K562 (cell line): Measurements from ENCODE around the gene MEF2C. TPM values are rescaled to one million over a fixed set of nuclear protein-coding genes. Genes with fewer than 3 reads are reported as not detected.

Experiments
- ATAC-seq: fragments of 200-7000 bp; cut with Tn5 transposase; 3 replicates; pipeline ENCODE4 v1.9.1; 2020; ENCODE audit warnings: moderate library complexity
- BruUV-seq: library from RNA; stranded (reverse); fragments of 400-500 nt; replicated peaks from 2 replicates; lab custom pipeline; 2021; lab: Mats Ljungman, UMichigan
- CTCF ChIA-PET: fragments of 300-600 bp; formaldehyde crosslinking; extraction: SDS; loops from one replicate; lab custom pipeline; 2021; ENCODE audit warnings: low intra/inter-chr PET ratio; lab: Yijun Ruan, JAX
- POLR2A ChIA-PET: fragments of 300-600, 350-650 bp; sonication (Branson Sonifier 250); formaldehyde crosslinking; extraction: SDS; loops from one replicate; lab custom pipeline; 2021; ENCODE audit warnings: antibody characterized with exemption, inconsistent platforms; lab: Yijun Ruan, JAX
- DNase-seq, 4 experiments: peaks; one replicate each; pipeline versions ENCODE4 v3.0.0 to v3.0.0-alpha.2; 2011 to 2018; ENCODE audit warnings: low spot score in 3 of 4, mixed read lengths in 3 of 4; ENCODE audit errors: extremely low read depth in 1 of 4
- FAIRE-seq: peaks from 2 replicates; lab custom pipeline; 2011; peaks lifted over from hg19 to GRCh38; lab: Jason Lieb, UNC
- H2AFZ ChIP-seq: 2 replicates; pipeline ENCODE4 v1.6.0; 2011; ENCODE audit warnings: low read depth, low read length, control low read depth, inconsistent platforms
- H3K27ac ChIP-seq: fragments of 200-600 bp; 3 replicates; pipeline ENCODE4 v1.8.0; 2011; ENCODE audit warnings: low read depth, mild to moderate bottlenecking, control low read depth, inconsistent platforms, low read length, moderate library complexity, mixed read lengths; ENCODE audit errors: extremely low read depth
- H3K27me3 ChIP-seq, 2 experiments: fragments of 300-600 bp in 1 of 2; 2 replicates in 1 of 2; 3 replicates in 1 of 2; pipeline versions ENCODE4 v1.6.0 to v1.8.0; 2011; ENCODE audit warnings: inconsistent platforms in 2 of 2, low read length in 2 of 2, mild to moderate bottlenecking in 1 of 2, mixed read lengths in 1 of 2, moderate library complexity in 1 of 2; ENCODE audit not compliant: control insufficient read depth in 2 of 2, insufficient read depth in 2 of 2
- H3K36me3 ChIP-seq: fragments of 300-600 bp; 3 replicates; pipeline ENCODE4 v1.8.0; 2011; ENCODE audit warnings: mild to moderate bottlenecking, low read length, inconsistent platforms; ENCODE audit not compliant: control insufficient read depth, insufficient read depth
- H3K4me1 ChIP-seq, 2 experiments: fragments of 200-600 bp in 1 of 2; replicated peaks in 1 of 2; 2 replicates in 1 of 2; 3 replicates in 1 of 2; pipeline versions ENCODE4 v1.5.1 to v1.8.0; 2011; ENCODE audit warnings: inconsistent platforms in 2 of 2, low read length in 2 of 2, mild to moderate bottlenecking in 1 of 2, mixed read lengths in 1 of 2, moderate library complexity in 1 of 2; ENCODE audit not compliant: control insufficient read depth in 2 of 2, insufficient read depth in 2 of 2
- H3K4me2 ChIP-seq: 2 replicates; pipeline ENCODE4 v1.6.1; 2011; ENCODE audit warnings: low read length, control low read depth, inconsistent platforms, mixed read lengths; ENCODE audit not compliant: insufficient read depth
- H3K4me3 ChIP-seq: fragments of 200-600 bp; sonication (generic), shearing (Covaris generic); 2 replicates; pipeline ENCODE4 v1.5.1; 2016; ENCODE audit warnings: control low read depth, inconsistent platforms
- H3K79me2 ChIP-seq: fragments of 200-600 bp; 3 replicates; pipeline ENCODE4 v1.8.0; 2011; ENCODE audit warnings: low read length, inconsistent platforms; ENCODE audit not compliant: control insufficient read depth, insufficient read depth
- H3K9ac ChIP-seq, 2 experiments: 2 replicates each; pipeline versions ENCODE4 v1.6.0 to v1.6.1; 2011; ENCODE audit warnings: low read depth in 2 of 2, low read length in 2 of 2, control low read depth in 1 of 2, inconsistent platforms in 1 of 2, mild to moderate bottlenecking in 1 of 2, mixed read lengths in 1 of 2; ENCODE audit not compliant: insufficient read depth in 1 of 2
- H3K9me1 ChIP-seq: one replicate; pipeline ENCODE4 v1.6.0; 2011; ENCODE audit warnings: inconsistent platforms, mild to moderate bottlenecking, low read length, moderate library complexity; ENCODE audit not compliant: control insufficient read depth, insufficient read depth
- H3K9me3 ChIP-seq: replicated peaks from 2 replicates; pipeline ENCODE4 v1.5.1; 2011; ENCODE audit warnings: low read depth, low read length, inconsistent platforms; ENCODE audit not compliant: control insufficient read depth, insufficient read depth
- H4K20me1 ChIP-seq: replicated peaks from 2 replicates; pipeline ENCODE4 v1.6.1; 2011; ENCODE audit warnings: low read length, inconsistent platforms, mixed read lengths; ENCODE audit not compliant: control insufficient read depth, insufficient read depth
- ELF4 ChIP-seq: fragments of 450-650 bp; formaldehyde crosslinking; IDR thresholded peaks from 2 replicates; pipeline ENCODE4 v1.4.0; 2022; ENCODE audit warnings: missing genetic modification characterization
- MLX ChIP-seq, 2 experiments: fragments of 450-650 bp in 1 of 2; sonication (generic) in 1 of 2; formaldehyde crosslinking; conservative IDR thresholded peaks; 2 replicates each; pipeline versions ENCODE4 v1.4.0 to v1.8.1; 2020 to 2022; ENCODE audit warnings: mild to moderate bottlenecking in 1 of 2, missing genetic modification reagents in 1 of 2
- OTX1 ChIP-seq: fragments of 450-650 bp; formaldehyde crosslinking; IDR thresholded peaks from 2 replicates; pipeline ENCODE4 v1.4.0; 2022; ENCODE audit warnings: mild to moderate bottlenecking
- PHF20 ChIP-seq: fragments of 450-650 bp; IDR thresholded peaks from 2 replicates; pipeline ENCODE4 v1.6.1; 2018; ENCODE audit not compliant: partially characterized antibody
- POLR2A ChIP-seq: fragments of 450-650 bp; conservative IDR thresholded peaks from 2 replicates; pipeline ENCODE4 v1.6.1; 2016
- ZC3H8 ChIP-seq: fragments of 450-650 bp; IDR thresholded peaks from 2 replicates; pipeline ENCODE4 v1.6.1; 2017
- ZFPM2 ChIP-seq: fragments of 250-450 bp; sonication (Bioruptor Pico); IDR thresholded peaks from 2 replicates; pipeline ENCODE4 v1.5.1; 2022; ENCODE audit warnings: mild to moderate bottlenecking
- ZNF232 ChIP-seq: sonication (generic); formaldehyde crosslinking; IDR thresholded peaks from 2 replicates; pipeline ENCODE4 v1.8.0; 2022; ENCODE audit warnings: mild to moderate bottlenecking, missing genetic modification reagents
- ZNF766 ChIP-seq: fragments of 200-800 bp; sonication (Bioruptor generic); conservative IDR thresholded peaks from 2 replicates; pipeline ENCODE4 v1.6.1; 2016; ENCODE audit warnings: missing genetic modification characterization, missing compliant biosample characterization
- WGBS: fragments of 100-300 bp; shearing (Covaris generic); methylation state at CpG from one replicate; pipeline ENCODE4 v1.1.6; 2016; ENCODE audit warnings: low coverage, mixed read lengths; ENCODE audit not compliant: insufficient coverage; ENCODE audit errors: missing lambda C conversion rate; 5-methylcytosine and 5-hydroxymethylcytosine counted together
- in situ Hi-C: fragments of 300-500 bp; cut with MboI; formaldehyde crosslinking; loops from 4 replicates; pipeline ENCODE4 v1.15.0; 2018; ENCODE audit warnings: inconsistent platforms, mixed read lengths
- intact Hi-C: fragments of 100-400 bp; cut with micrococcal nuclease; formaldehyde crosslinking; loops from 2 replicates; pipeline ENCODE4 v1.14.2; 2022
- polyA plus RNA-seq, 8 experiments: library from polyadenylated mRNA; depleted of rRNA in 4 of 8; stranded (reverse) in 5 of 8; unstranded in 3 of 8; fragments of >200 nt; fragmentation: Nextera tagmentation in 2 of 8; fragmentation: Illumina TruSeq in 1 of 8; extraction: Ambion mirVana in 2 of 8; extraction: Trizol in 1 of 8; gene quantifications; 2 replicates each; pipeline versions ENCODE4 v1.2.1 to v1.2.3, GENCODE V29; 2011 to 2014; ENCODE audit warnings: inconsistent platforms in 1 of 8, missing spikeins in 1 of 8
- total RNA-seq, 7 experiments: library from RNA; depleted of rRNA in 6 of 7; stranded (reverse); fragments of >200 nt in 6 of 7; fragmentation: Illumina TruSeq in 2 of 7; extraction: Trizol in 2 of 7; gene quantifications; 2 replicates each; pipeline versions ENCODE4 v1.2.1 to v1.2.3, GENCODE V29; 2011 to 2021; ENCODE audit warnings: low replicate concordance in 1 of 7

Gene MEF2C
- total and polyA plus RNA-seq, 9 of the 15 experiments (the other 6 are each of a cell fraction or from before 2014, with no cell fraction given) = 25.1 to 67.8 (median 58.3) TPM

DNA sequence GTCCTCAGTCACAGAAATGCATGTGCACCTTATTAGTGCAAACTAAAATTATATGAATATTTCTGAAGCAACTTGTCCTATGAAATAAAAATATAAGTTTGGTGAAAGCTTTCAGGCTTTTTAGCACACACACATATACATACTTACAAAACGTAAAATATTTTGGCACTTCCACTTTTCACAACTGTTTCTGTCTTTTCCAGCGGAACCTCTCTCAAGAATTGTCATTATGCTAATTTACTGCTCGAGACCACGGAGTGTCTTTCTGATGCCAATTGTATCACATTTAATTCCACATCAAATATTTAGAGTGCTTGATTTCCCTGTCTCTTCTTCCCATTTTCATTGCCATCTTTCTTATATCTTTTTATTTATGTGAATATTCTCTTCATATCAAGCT, 100.4 kb downstream of the MEF2C start:
- Histone ChIP-seq H3K79me2 (peaks cover 5% of the 10 kb centered on the region; the same call in 1 of the 3 replicates), H3K4me2 (no peak overlapping the region), H3K4me1 (peaks cover 0 to 12% of the 10 kb centered on the region in 2 experiments; a peak in 3 of 5 replicates), H3K9ac (no peak overlapping the region), H3K27me3 (no peaks in the 10 kb centered on the region), H3K36me3 (0 out of 3 replicates have a peak, but pooled peaks cover 2% of the 10 kb centered on the region), H3K9me1 (no peaks in the 10 kb centered on the region), H2AFZ (no peak overlapping the region), H3K9me3 (no peaks in the 10 kb centered on the region), H3K27ac (no peak overlapping the region), H3K4me3 (no peak overlapping the region)
- no peak for DNase-seq
- CTCF ChIA-PET = no interaction called here
- POLR2A ChIA-PET = no interaction called here
- no peak for ATAC-seq
- FAIRE-seq = no peak
- BruUV-seq = no TSS peak
- WGBS = 68% methylated on average over 4 of the region's 4 CpGs
- TF ChIP-seq OTX1 (CRISPR knock-in tag) (no peak), PHF20 (no peak), ZC3H8 (no peak), POLR2A (no peak), ZNF766 (CRISPR knock-in tag) (no peak), ZNF232 (CRISPR knock-in tag) (no peak), ELF4 (CRISPR knock-in tag) (no peak), ZFPM2 (no peak), MLX (CRISPR knock-in tag; conservative IDR thresholded peaks at IDR 0.05) (no peak)
- TF ChIP-seq, all 486 proteins: peak for 0
- in situ Hi-C loops = no loop called here
- intact Hi-C loops = no loop called here
- H4K20me1 ChIP-seq = no peaks in the 10 kb centered on the region
